ENCODE measurements around the gene KCNAB2. TPM values are rescaled to one million over a fixed set of nuclear protein-coding genes. Genes with fewer than 3 reads are reported as not detected.

KCNAB2 gene
- total RNA-seq, 1 donor from 2014 or later: 7.2 TPM

DNA sequence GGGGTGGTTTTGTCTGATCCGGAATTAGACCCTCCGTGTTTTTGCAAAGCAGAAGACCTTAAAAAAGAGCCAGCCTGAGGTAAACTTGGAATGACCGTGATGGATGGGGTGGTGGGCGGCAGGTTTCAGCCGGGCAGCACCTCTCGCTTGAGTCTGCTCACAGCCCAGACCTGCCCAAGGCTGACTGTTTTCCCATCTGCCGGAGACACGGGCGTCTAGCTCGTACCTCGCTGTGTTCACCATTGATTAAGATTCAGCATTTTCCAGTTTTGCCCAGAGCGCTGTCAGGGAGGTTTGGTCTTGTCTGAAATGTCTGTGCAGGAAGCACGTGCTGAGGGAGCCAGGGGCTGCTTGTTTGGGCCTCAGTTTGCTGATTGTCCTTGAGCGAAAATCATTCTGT, 591 bp downstream of the KCNAB2 start:
- Mint-ChIP-seq H3K27ac (no peak overlapping the region), H3K4me3 (no peak overlapping the region), H3K36me3 (no peaks in the 10 kb centered on the region), H3K4me1 (ENCODE audit: unreplicated experiment) (peaks cover 4% of the 10 kb centered on the region), H3K9me3 (no peaks in the 10 kb centered on the region), H3K27me3 (peaks cover 37% of the 10 kb centered on the region)
- TF ChIP-seq CTCF (conservative IDR thresholded peaks at IDR 0.05): no peak
- no peak for DNase-seq (ENCODE audit: extremely low spot score, unreplicated experiment)

DNA sequence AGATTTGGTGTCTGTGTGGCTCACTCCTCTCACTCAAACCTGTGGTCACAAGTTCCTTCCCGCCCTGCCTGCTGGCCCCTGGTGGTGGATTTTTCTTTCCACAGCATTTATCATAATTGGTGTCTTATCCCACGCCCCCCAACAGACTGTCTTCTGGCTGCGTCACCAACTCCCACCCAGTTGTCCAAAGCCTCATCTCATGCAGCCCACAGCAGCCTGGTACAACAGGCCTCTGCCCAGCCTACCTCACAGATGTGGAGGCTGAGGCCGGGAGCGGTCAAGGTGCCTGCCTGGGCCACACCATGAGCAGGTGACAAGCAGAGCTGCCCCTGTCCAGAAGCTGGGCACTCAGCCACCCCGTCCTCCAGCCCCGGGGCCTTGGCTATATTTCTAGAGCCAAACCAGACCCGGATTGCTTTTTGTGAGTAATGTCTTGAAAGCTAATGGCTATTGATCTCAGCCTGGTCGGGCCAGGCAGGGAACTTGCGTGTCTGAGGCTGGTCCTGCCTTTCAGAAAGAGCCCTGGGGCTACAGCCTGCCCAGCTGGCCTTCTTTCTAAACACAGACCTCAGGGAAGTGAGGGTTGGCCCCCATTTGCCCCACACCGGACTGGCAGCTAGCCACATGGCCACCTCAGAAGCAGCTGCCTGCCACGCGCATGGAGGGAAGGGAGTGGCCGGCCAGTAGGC, 2.6 kb downstream of the KCNAB2 start:
- Mint-ChIP-seq H3K27ac (no peak overlapping the region), H3K4me1 (ENCODE audit: unreplicated experiment) (peaks cover 15% of the 10 kb centered on the region), H3K27me3 (peaks cover 38% of the 10 kb centered on the region), H3K36me3 (no peaks in the 10 kb centered on the region), H3K9me3 (no peaks in the 10 kb centered on the region), H3K4me3 (no peak overlapping the region)
- DNase-seq (ENCODE audit: extremely low spot score, unreplicated experiment): no peak
- no peak for TF ChIP-seq CTCF (conservative IDR thresholded peaks at IDR 0.05)

DNA sequence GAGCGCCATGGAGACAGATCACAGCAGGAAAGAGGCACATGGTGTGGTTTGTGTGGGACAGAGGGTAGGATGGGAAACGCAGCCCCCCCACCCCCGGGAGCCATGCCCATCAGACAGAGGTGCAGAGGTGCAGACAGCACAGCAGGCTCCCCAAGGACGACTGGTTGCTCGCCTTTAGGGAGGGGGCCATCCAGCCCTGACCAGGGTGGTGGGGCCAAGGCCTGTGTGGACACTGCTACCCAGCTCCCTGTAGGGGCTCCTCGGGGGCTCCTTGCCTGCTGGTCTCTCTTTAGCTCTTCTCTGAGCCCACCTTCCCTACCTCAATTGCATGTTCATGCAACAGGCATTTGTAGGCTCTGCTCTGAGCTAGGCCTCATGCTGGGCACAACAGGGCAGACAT, 3.7 kb downstream of the KCNAB2 start:
- peaks cover 41% of the 10 kb centered on the region for H3K27me3 Mint-ChIP-seq
- no peaks in the 10 kb centered on the region for H3K36me3 Mint-ChIP-seq
- no peak overlapping the region for H3K27ac Mint-ChIP-seq
- peaks cover 13% of the 10 kb centered on the region for H3K4me1 Mint-ChIP-seq (ENCODE audit: unreplicated experiment)
- no peak overlapping the region for H3K4me3 Mint-ChIP-seq
- DNase-seq (ENCODE audit: extremely low spot score, unreplicated experiment): no peak
- TF ChIP-seq CTCF (conservative IDR thresholded peaks at IDR 0.05): no peak
- no peaks in the 10 kb centered on the region for H3K9me3 Mint-ChIP-seq

- Mint-ChIP-seq H3K4me3 (no peak overlapping the region), H3K36me3 (no peaks in the 10 kb centered on the region), H3K27ac (no peak overlapping the region), H3K9me3 (no peaks in the 10 kb centered on the region), H3K4me1 (ENCODE audit: unreplicated experiment) (peaks cover 10% of the 10 kb centered on the region), H3K27me3 (peaks cover 39% of the 10 kb centered on the region)
- no peak for TF ChIP-seq CTCF (conservative IDR thresholded peaks at IDR 0.05)
- no peak for DNase-seq (ENCODE audit: extremely low spot score, unreplicated experiment)
Observed at GRCh38 chr1:6051423-6051822, 5.7 kb downstream of the KCNAB2 start.

DNA sequence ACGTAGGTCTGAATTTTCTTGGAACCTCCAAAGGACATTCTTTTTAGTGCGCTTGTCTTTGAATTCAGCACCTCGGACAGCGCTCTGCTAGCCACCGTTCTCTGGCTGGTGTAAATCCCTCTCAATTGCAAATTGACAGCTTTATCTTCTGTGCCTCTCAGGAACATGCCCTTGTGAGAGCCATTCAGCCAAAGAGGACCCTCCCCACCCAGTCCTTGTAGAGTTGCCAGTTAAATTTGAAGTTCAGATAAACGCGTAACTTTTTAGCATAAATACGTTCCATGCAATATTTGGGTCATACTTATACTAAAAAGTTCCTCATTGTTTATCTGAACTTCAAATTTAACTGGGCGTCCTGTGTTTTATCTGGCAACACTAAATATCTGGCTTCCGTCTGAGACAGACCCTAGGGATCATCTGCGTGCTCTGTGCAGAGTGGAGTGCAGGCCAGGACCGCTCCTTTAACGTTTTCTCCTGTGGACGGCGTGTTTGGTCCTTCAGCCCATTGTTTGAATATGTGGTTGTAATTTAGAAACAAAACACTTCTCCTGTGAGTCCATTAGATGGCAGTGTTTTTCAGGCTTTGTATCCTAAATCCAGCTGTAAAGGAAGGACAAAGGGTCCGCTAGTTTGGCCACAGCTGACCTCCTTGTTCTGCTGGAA, 7.0 kb downstream of the KCNAB2 start:
- Mint-ChIP-seq H3K36me3 (no peaks in the 10 kb centered on the region), H3K27ac (no peak overlapping the region), H3K9me3 (no peaks in the 10 kb centered on the region), H3K4me3 (no peak overlapping the region), H3K4me1 (ENCODE audit: unreplicated experiment) (peaks cover 10% of the 10 kb centered on the region), H3K27me3 (peaks cover 43% of the 10 kb centered on the region)
- TF ChIP-seq CTCF (conservative IDR thresholded peaks at IDR 0.05): peak; percentile 84
- DNase-seq (ENCODE audit: extremely low spot score, unreplicated experiment): no peak

Measured in type B pancreatic cell (in vitro differentiated cells).